Endothelial cell of umbilical vein (primary cell): ENCODE data around the gene CRKL. TPM values are rescaled to one million over a fixed set of nuclear protein-coding genes. Genes with fewer than 3 reads are reported as not detected.

Experiments
- BruUV-seq: library from RNA; stranded (reverse); fragments of 400-500 nt; replicated peaks from 2 replicates; lab custom pipeline; 2021; lab: Mats Ljungman, UMichigan
- CTCF ChIA-PET: fragments of 300-600, 350-600 bp; sonication (Branson Sonifier 250); formaldehyde crosslinking; loops from one replicate; lab custom pipeline; 2021; ENCODE audit warnings: antibody characterized with exemption, inconsistent platforms; lab: Charles Lee
- POLR2A ChIA-PET: fragments of 300-600, 350-600 bp; sonication (Branson Sonifier 250); formaldehyde crosslinking; loops from one replicate; lab custom pipeline; 2021; ENCODE audit warnings: antibody characterized with exemption, inconsistent platforms; lab: Charles Lee
- DNase-seq: peaks from one replicate; pipeline ENCODE4 v3.0.0-alpha.2; 2011; ENCODE audit warnings: low read depth, low spot score
- FAIRE-seq: peaks from 2 replicates; lab custom pipeline; 2011; peaks lifted over from hg19 to GRCh38; lab: Jason Lieb, UNC
- H2AFZ ChIP-seq: 2 replicates; pipeline ENCODE4 v1.6.0; 2012; ENCODE audit warnings: low read depth, low read length, control low read depth, inconsistent platforms
- H3K27ac ChIP-seq: 2 replicates; pipeline ENCODE4 v1.5.1; 2011; ENCODE audit warnings: low read depth, mild to moderate bottlenecking, control low read depth, low read length, moderate library complexity; ENCODE audit not compliant: insufficient read depth
- H3K27me3 ChIP-seq, 2 experiments: 2 replicates each; pipeline versions ENCODE4 v1.6.0 to v1.6.1; 2011; ENCODE audit warnings: low read length in 2 of 2, mixed read lengths in 1 of 2; ENCODE audit not compliant: control insufficient read depth in 2 of 2, insufficient read depth in 2 of 2
- H3K36me3 ChIP-seq, 2 experiments: 2 replicates in 1 of 2; 3 replicates in 1 of 2; pipeline ENCODE4 v1.5.1; 2011; ENCODE audit warnings: low read length in 2 of 2, mild to moderate bottlenecking in 1 of 2, moderate library complexity in 1 of 2; ENCODE audit not compliant: control insufficient read depth in 2 of 2, insufficient read depth in 2 of 2; ENCODE audit errors: extremely low read depth in 1 of 2
- H3K4me1 ChIP-seq: 3 replicates; pipeline ENCODE4 v1.5.1; 2011; ENCODE audit warnings: mild to moderate bottlenecking, low read length; ENCODE audit not compliant: control insufficient read depth, insufficient read depth; ENCODE audit errors: extremely low read depth
- H3K4me2 ChIP-seq: 2 replicates; pipeline ENCODE4 v1.6.1; 2011; ENCODE audit warnings: low read length, control low read depth, mixed read lengths; ENCODE audit not compliant: insufficient read depth
- H3K4me3 ChIP-seq, 3 experiments: fragments of 200-600 bp in 1 of 3; sonication (generic), shearing (Covaris generic) in 1 of 3; replicated peaks in 1 of 3; 2 replicates each; pipeline ENCODE4 v1.5.1; 2011 to 2016; ENCODE audit warnings: control low read depth in 3 of 3, low read length in 3 of 3, mild to moderate bottlenecking in 2 of 3, inconsistent platforms in 1 of 3, low read depth in 1 of 3, moderate library complexity in 1 of 3; ENCODE audit not compliant: insufficient read depth in 1 of 3
- H3K79me2 ChIP-seq: 2 replicates; pipeline ENCODE4 v1.6.0; 2012; ENCODE audit warnings: low read length, inconsistent platforms; ENCODE audit not compliant: control insufficient read depth, insufficient read depth
- H3K9ac ChIP-seq: replicated peaks from 2 replicates; pipeline ENCODE3; 2011; ENCODE audit warnings: low read length, control low read depth; ENCODE audit not compliant: insufficient read depth; ENCODE audit errors: extremely low read depth
- H3K9me1 ChIP-seq: replicated peaks from 3 replicates; pipeline ENCODE4 v1.6.0; 2011; ENCODE audit warnings: mild to moderate bottlenecking, low read length; ENCODE audit not compliant: control insufficient read depth, insufficient read depth; ENCODE audit errors: extremely low read depth
- H3K9me3 ChIP-seq: replicated peaks from 2 replicates; pipeline ENCODE4 v1.5.1; 2012; ENCODE audit warnings: low read length, inconsistent platforms; ENCODE audit not compliant: control insufficient read depth, insufficient read depth
- H4K20me1 ChIP-seq: replicated peaks from 2 replicates; pipeline ENCODE3; 2011; ENCODE audit warnings: mild to moderate bottlenecking, low read length; ENCODE audit not compliant: control insufficient read depth, insufficient read depth; ENCODE audit errors: extremely low read depth
- CTCF ChIP-seq, 2 donors: IDR thresholded peaks; 1 replicate in 1 of 2; 2 replicates in 1 of 2; pipeline ENCODE4 v1.5.1; 2011; ENCODE audit warnings: low read length in 2 of 2, mild to moderate bottlenecking in 2 of 2, moderate library complexity in 2 of 2, control low read depth in 1 of 2, inconsistent platforms in 1 of 2, low read depth in 1 of 2; ENCODE audit not compliant: insufficient read depth in 1 of 2; ENCODE audit errors: extremely low read depth in 1 of 2
- EZH2 ChIP-seq: IDR thresholded peaks from 2 replicates; pipeline ENCODE4 v1.6.1; 2012; ENCODE audit warnings: borderline replicate concordance, low read depth, mild to moderate bottlenecking, moderate library complexity, low read length, inconsistent platforms; ENCODE audit not compliant: severe bottlenecking
- FOS ChIP-seq: IDR thresholded peaks from 2 replicates; pipeline ENCODE4 v1.6.1; 2011; ENCODE audit warnings: mild to moderate bottlenecking, low read length, moderate library complexity, borderline replicate concordance; ENCODE audit not compliant: insufficient read depth
- GATA2 ChIP-seq: IDR thresholded peaks from 2 replicates; pipeline ENCODE4 v1.7.0; 2011; ENCODE audit warnings: low read depth, mild to moderate bottlenecking, moderate library complexity, mixed read lengths, low read length; ENCODE audit not compliant: insufficient read length, insufficient read depth
- JUN ChIP-seq: IDR thresholded peaks from 2 replicates; pipeline ENCODE4 v1.6.1; 2011; ENCODE audit warnings: borderline replicate concordance, low read depth; ENCODE audit not compliant: insufficient read length, insufficient read depth
- MAX ChIP-seq: IDR thresholded peaks from 2 replicates; pipeline ENCODE4 v1.6.1; 2011; ENCODE audit not compliant: insufficient read depth, insufficient read length
- MYC ChIP-seq: IDR thresholded peaks from one replicate; pipeline ENCODE4 v1.6.1; 2011; ENCODE audit warnings: mild to moderate bottlenecking, low read depth, low read length
- POLR2A ChIP-seq: IDR thresholded peaks from 2 replicates; pipeline ENCODE4 v1.6.1; 2012; ENCODE audit warnings: low read depth, mild to moderate bottlenecking, control low read depth, low read length
- POLR2AphosphoS5 ChIP-seq: IDR thresholded peaks from 2 replicates; pipeline ENCODE4 v1.6.1; 2012; ENCODE audit warnings: low read depth, mild to moderate bottlenecking, control low read depth, low read length, moderate library complexity; ENCODE audit not compliant: insufficient read depth
- dilution Hi-C: fragments of 300-500 bp; cut with MboI; formaldehyde crosslinking; loops from one replicate; pipeline ENCODE4 v1.15.0; 2019; ENCODE audit warnings: low sequenced_read_pairs; ENCODE audit not compliant: extremely low pct_ligation_motif_present
- intact Hi-C: fragments of 100-400 bp; cut with micrococcal nuclease; formaldehyde crosslinking; loops from one replicate; pipeline ENCODE4 v1.10.0; 2022
- polyA plus RNA-seq, 4 experiments: library from polyadenylated mRNA; depleted of rRNA in 3 of 4; stranded (reverse) in 3 of 4; unstranded in 1 of 4; fragments of >200 nt; gene quantifications; 2 replicates each; pipeline versions ENCODE4 v1.2.1 to v1.2.3, GENCODE V29; 2011 to 2012; ENCODE audit warnings: missing spikeins in 1 of 4
- total RNA-seq: library from RNA; stranded (reverse); gene quantifications from 2 replicates; pipeline ENCODE4 v1.2.3, GENCODE V29; 2021

The CRKL gene
- total and polyA plus RNA-seq, 2 donors (not counting 3 experiments of a cell fraction or from before 2014, with no cell fraction given), result 18.0 to 50.6 TPM

GRCh38 chr22:20975541-20976290 lies 58.5 kb downstream of the CRKL start:
- dilution Hi-C loops (no loop called here), intact Hi-C loops (no loop called here)
- Histone ChIP-seq H3K4me1 (peaks cover 8% of the 10 kb centered on the region), H3K27me3 (no peaks in the 10 kb centered on the region), H3K4me3 (no peak overlapping the region), H3K9ac (no peak overlapping the region), H3K9me3 (peaks cover 5% of the 10 kb centered on the region), H3K9me1 (no peaks in the 10 kb centered on the region), H3K36me3 (no peaks in the 10 kb centered on the region), H3K79me2 (no peaks in the 10 kb centered on the region), H4K20me1 (no peaks in the 10 kb centered on the region), H3K4me2 (no peak overlapping the region), H3K27ac (no peak overlapping the region), H2AFZ (no peak overlapping the region)
- ChIA-PET CTCF (interaction anchor here (0.6 to 1.3 kb wide), 5 partner anchors 14 to 122 kb away, joined by 3 to 5 read pairs (median 3); no protein-coding TSS in a partner anchor), POLR2A (no interaction called here)
- DNase-seq (no peak), FAIRE-seq (no peak)
- BruUV-seq, result no TSS peak
- TF ChIP-seq EZH2 (no peak), POLR2A (no peak), JUN (no peak), GATA2 (no peak), POLR2AphosphoS5 (no peak), FOS (no peak), MAX (no peak), MYC (no peak), CTCF (IDR thresholded peaks at IDR 0.05; ENCODE audit: extremely low read depth in 1 of 2, insufficient read depth in 1 of 2, low read depth in 1 of 2, low read length in 2 of 2) (no peak)
